Cardiac ventricle fibroblast (primary cell): Measurements from ENCODE around the gene IKZF4. TPM values are rescaled to one million over a fixed set of nuclear protein-coding genes. Genes with fewer than 3 reads are reported as not detected.

Source experiments
- total RNA-seq: library from RNA; depleted of rRNA; stranded (reverse); fragments of >200 nt; gene quantifications from 2 replicates; pipeline ENCODE4 v1.2.3, GENCODE V29; 2015

IKZF4 gene
- 2.6 and 4.5 TPM in 2 replicates for total RNA-seq

DNA sequence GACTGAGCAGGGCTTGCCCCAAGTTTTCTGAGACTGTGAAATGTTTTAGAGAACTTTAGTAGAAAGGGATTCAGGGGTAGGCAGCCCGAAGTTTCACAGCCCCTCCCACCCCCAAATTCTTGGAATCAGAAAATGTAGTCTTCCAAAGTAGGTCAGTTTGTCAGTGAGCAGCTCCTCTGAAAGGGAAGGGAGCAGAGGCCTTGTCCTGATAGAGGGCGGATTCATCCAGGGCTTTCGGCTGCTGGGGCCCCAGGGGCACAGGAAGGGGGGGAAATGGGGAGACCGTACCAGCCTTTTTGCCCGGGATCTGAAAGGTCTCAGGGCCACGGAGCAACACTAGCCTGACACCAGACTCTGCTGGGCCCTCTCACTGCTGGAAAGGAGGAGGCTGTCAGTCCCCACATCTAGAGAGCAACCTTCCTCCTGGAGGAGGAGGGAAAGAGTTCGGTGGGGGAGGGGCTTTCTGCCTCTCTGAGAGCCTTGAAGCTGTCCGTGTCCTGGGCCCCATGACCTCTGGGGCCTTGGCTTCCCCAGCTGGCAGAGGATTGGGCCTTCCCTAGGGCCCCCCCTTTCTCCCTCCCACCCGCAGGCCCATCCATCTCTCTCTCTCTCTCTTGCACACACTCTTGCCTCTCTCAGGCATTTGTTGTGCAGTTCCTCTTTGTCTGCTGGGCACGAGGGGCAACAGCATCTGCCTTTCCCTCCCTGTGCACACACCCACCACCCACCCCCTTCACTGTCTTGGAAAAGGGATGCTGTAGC, at the start of gene IKZF4:
TSS of gene IKZF4 (plus strand) at position 621 of the 762 bp plus-strand sequence. CDS start 451 bp downstream, outside the sequence.

DNA sequence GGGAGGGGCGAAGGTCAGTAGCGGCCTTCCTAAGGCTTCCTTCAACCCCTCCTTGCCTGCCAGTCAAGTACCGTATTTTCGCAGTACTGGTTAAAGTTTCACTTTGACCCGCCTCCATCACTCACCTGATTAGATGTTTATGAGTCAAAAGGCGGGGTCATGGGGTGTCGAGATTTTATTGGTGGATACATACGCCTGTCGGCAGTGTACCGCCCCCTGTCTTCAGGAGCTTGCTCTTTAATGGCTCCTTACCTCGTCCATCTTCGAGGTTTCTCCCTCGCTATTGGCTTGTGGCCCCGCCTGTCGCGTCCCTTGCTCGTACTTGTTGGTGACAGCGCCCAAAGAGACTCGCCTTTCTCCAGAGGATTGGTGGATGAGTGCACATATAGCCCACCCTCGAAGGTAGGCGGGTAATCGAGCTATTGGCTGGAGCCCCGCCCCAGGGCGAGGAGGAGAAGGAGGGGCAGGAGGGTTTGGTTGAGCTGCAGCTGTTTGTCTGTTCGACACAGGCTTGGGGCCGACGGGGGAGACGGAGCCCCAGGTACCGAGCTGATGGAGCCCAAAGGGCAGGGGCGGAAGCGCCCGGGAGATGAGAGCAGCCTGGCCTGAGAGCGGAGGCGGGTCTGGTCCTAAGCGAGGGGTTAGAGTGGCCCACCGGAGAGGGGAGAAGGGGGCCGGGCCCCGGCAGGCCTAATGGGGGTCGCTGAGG, 47.1 kb upstream of the IKZF4 start, which contains the start of gene RAB5B:
TSS of gene RAB5B (plus strand) at position 480 of the 709 bp plus-strand sequence. CDS start 12,883 bp downstream, outside the sequence.

GRCh38 chr12:55996715-55997534, 23.9 kb upstream of the IKZF4 start, which contains the start of gene SUOX:
Gene SUOX (plus strand): TSS chr12:55997276. CDS start chr12:56002222, 4,946 bp downstream.

GRCh38 chr12:56041552-56042429, 20.9 kb downstream of the IKZF4 start, which contains the start of gene RPS26:
Gene RPS26 (plus strand): TSS chr12:56041918. CDS start chr12:56042167, 249 bp downstream.

GRCh38 chr12:56079723-56080555, 59.1 kb downstream of the IKZF4 start, which contains the start of gene ERBB3:
Gene ERBB3 (plus strand): TSS chr12:56080165. CDS start chr12:56080301, 136 bp downstream.

Other genes with a start within 250 kb of the IKZF4 start
- 62.7 and 67.1 TPM in 2 replicates for gene SARNP, start 203.3 kb upstream of the IKZF4 start, total RNA-seq
- gene ORMDL2, start 203.0 kb upstream of the IKZF4 start, total RNA-seq = 8.5 and 15.4 TPM in 2 replicates
- gene DNAJC14, start 191.5 kb upstream of the IKZF4 start, total RNA-seq = 27.6 and 32.8 TPM in 2 replicates
- 36.8 and 37.2 TPM in 2 replicates for gene MMP19, start 178.1 kb upstream of the IKZF4 start, total RNA-seq
- 24.9 and 29.9 TPM in 2 replicates for gene PYM1, start 93.1 kb upstream of the IKZF4 start, total RNA-seq
- gene DGKA, start 89.9 kb upstream of the IKZF4 start, total RNA-seq = 39.6 and 47.5 TPM in 2 replicates
- gene PMEL, start 55.0 kb upstream of the IKZF4 start, total RNA-seq = 0.44 and 0.68 TPM in 2 replicates
- 5.7 and 10.3 TPM in 2 replicates for gene CDK2, start 54.2 kb upstream of the IKZF4 start, total RNA-seq
- gene RAB5B, start 47.0 kb upstream of the IKZF4 start, total RNA-seq = 60.3 and 66.4 TPM in 2 replicates
- gene SUOX, start 23.8 kb upstream of the IKZF4 start, total RNA-seq = 13.0 and 18.5 TPM in 2 replicates
- gene RPS26, start 20.9 kb downstream of the IKZF4 start, total RNA-seq = 317 and 566 TPM in 2 replicates
- 0.39 TPM in 1 of 2 replicates, not detected in the other for gene ERBB3, start 59.1 kb downstream of the IKZF4 start, total RNA-seq
- 72.1 and 74.9 TPM in 2 replicates for gene PA2G4, start 83.5 kb downstream of the IKZF4 start, total RNA-seq
- gene RPL41, start 95.6 kb downstream of the IKZF4 start, total RNA-seq = 2,429 and 4,110 TPM in 2 replicates
- gene ZC3H10, start 97.2 kb downstream of the IKZF4 start, total RNA-seq = 3.8 and 4.0 TPM in 2 replicates
- gene ESYT1, start 107.2 kb downstream of the IKZF4 start, total RNA-seq = 112 and 122 TPM in 2 replicates
- 52.9 and 103 TPM in 2 replicates for gene MYL6B, start 131.5 kb downstream of the IKZF4 start, total RNA-seq
- gene MYL6, start 137.3 kb downstream of the IKZF4 start, total RNA-seq = 1,038 TPM in 2 replicates
- gene SMARCC2, start 168.4 kb downstream of the IKZF4 start, total RNA-seq = 51.1 and 58.5 TPM in 2 replicates
- gene RNF41, start 200.9 kb downstream of the IKZF4 start, total RNA-seq = 45.1 and 58.2 TPM in 2 replicates
- gene NABP2, start 203.3 kb downstream of the IKZF4 start, total RNA-seq = 20.4 and 24.1 TPM in 2 replicates
- not detected in 2 replicates for gene SLC39A5, start 209.0 kb downstream of the IKZF4 start, total RNA-seq
- 15.5 and 20.8 TPM in 2 replicates for gene ANKRD52, start 237.3 kb downstream of the IKZF4 start, total RNA-seq
- gene COQ10A, start 245.9 kb downstream of the IKZF4 start, total RNA-seq = 7.2 and 7.4 TPM in 2 replicates